HL-60/S4 treated with phorbol 12-myristate 13-acetate at 8.2 ng/mL for 4 days and 3 days (cell line): Measurements from ENCODE around the gene XRRA1.
"Not testable (repeated sequence)": the region's sequence is repeated elsewhere in the genome, so short reads cannot be mapped to it uniquely, and the experiment has no call there.

Experiments used
- in situ Hi-C: fragments of 300-500 bp; cut with MboI; formaldehyde crosslinking; loops from 2 replicates; pipeline ENCODE4 v1.15.0; 2022; ENCODE audit warnings: low sequenced_read_pairs

The XRRA1 gene

DNA sequence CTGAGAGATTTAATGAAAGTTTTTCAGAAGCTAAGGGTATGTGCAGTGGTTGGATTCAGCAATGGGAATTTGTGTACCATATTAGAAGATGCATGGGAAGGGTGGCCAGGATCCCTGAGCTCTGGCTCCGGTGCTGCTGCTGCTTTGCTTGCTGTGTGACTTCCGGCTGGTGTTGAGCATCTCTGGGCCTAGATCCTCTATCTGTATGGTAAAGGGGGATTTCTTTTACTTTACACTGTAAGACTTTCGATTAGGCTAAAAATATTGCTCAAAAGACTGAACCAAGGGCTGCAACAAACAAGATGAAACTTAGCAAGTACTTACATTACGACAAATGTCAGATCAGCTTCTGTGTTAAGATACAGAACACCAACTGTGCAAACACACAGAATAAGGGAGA lies 39.1 kb downstream of the XRRA1 start:
- in situ Hi-C loops = no loop called here

GRCh38 chr11:74909385-74909784 lies 39.5 kb downstream of the XRRA1 start:
- in situ Hi-C loops = no loop called here

- in situ Hi-C loops = no loop called here
These were observed 43.6 kb downstream of the XRRA1 start for GRCh38 chr11:74905326-74905725.

GRCh38 chr11:74902342-74902741 lies 46.5 kb downstream of the XRRA1 start:
- in situ Hi-C loops = no loop called here

DNA sequence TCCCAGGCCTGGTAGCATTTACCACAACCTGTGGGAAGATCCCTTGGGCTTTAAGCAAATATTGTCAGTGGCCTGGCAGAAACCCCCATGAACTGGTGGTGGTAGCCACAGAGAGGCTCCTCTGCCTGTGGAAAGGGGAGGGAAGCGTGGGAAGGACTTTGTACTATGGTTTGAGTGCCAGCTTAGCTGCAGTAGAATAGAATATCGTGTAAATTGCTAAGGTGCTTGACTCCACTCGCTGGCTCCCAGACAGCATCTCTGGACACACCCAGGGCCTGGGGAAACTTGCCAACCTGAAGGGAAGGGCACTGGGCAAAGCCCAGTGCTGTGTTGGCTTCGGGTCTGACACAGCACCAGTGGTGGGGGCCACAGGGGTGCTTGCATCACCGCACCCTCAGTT lies 52.6 kb downstream of the XRRA1 start:
- in situ Hi-C loops = no loop called here

- in situ Hi-C loops = no loop called here
These were observed 53.4 kb downstream of the XRRA1 start for GRCh38 chr11:74895340-74896116.

GRCh38 chr11:74893015-74893414 lies 55.9 kb downstream of the XRRA1 start:
- in situ Hi-C loops = not testable (repeated sequence)

GRCh38 chr11:74877132-74877531 lies 71.8 kb downstream of the XRRA1 start:
- in situ Hi-C loops = no loop called here

DNA sequence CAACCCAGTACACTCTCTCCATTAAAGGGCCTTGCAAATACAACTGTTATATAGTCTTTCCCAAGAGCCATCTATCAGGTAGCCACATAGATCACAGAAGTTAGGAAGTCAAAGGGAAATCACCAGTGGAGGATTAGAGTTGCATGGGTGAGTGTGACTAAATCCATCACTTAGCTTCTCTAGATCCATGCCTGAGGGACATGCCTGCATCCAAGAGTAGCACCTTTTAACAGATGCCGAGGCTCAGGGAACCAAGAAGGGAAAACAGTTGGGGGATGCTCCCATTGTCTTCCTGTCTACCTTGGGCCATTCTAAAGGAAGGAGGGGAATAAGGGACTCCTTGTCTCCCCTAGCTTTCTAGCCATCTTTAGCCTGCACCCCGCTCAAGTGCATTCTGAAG lies 77.9 kb downstream of the XRRA1 start:
- in situ Hi-C loops = no loop called here

- in situ Hi-C loops = no loop called here
These were observed 78.4 kb downstream of the XRRA1 start for GRCh38 chr11:74870485-74870884.

- in situ Hi-C loops = no loop called here
These were observed 82.3 kb downstream of the XRRA1 start for GRCh38 chr11:74866557-74866956.

DNA sequence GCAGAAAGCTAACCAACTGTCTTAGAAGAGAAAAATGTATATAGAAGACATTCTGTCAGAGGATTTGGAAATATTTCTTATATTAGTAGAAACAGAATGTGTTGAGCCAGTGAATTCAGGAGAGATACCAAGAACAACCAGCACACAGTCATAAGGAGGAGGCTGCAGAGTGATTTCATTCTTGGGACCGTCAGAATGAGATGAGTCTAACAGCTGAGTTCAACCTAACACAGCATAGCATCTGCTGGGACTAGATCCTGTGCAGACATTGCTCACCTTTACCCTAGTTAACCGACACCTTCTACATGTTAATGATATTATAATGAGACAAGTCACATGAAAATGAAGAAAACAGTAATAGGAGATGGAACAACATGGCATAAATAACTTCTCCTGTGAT lies 85.5 kb downstream of the XRRA1 start:
- in situ Hi-C loops = no loop called here

- in situ Hi-C loops = no loop called here
These were observed 88.1 kb downstream of the XRRA1 start for GRCh38 chr11:74860743-74861142.

GRCh38 chr11:74853223-74853622 lies 95.7 kb downstream of the XRRA1 start:
- in situ Hi-C loops = no loop called here

GRCh38 chr11:74849525-74850391 lies 99.1 kb downstream of the XRRA1 start:
- in situ Hi-C loops = no loop called here

- in situ Hi-C loops = no loop called here
These were observed 101.0 kb downstream of the XRRA1 start for GRCh38 chr11:74847895-74848294.

DNA sequence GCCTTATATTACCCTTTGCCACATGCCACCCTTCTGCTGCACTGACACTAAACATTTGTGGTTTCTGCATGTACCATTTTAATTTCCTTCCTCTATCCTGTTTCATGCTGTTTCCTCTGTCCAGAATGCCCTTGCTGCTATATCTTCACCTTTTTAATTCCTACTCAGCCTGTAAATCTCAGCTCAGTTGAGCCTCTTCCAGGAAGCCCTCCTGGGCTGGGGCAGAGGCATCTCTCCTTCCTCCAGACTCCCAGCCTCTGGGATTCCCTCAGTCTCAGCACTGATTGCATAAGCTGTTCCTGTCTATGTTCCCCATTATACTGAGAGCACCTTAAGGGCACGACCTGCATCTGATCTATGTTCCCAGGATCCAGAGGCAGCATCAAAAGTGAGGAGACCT lies 101.5 kb downstream of the XRRA1 start:
- in situ Hi-C loops = no loop called here

GRCh38 chr11:74846770-74847169 lies 102.1 kb downstream of the XRRA1 start:
- in situ Hi-C loops = no loop called here

- in situ Hi-C loops = no loop called here
These were observed 102.8 kb downstream of the XRRA1 start for GRCh38 chr11:74845978-74846517.

DNA sequence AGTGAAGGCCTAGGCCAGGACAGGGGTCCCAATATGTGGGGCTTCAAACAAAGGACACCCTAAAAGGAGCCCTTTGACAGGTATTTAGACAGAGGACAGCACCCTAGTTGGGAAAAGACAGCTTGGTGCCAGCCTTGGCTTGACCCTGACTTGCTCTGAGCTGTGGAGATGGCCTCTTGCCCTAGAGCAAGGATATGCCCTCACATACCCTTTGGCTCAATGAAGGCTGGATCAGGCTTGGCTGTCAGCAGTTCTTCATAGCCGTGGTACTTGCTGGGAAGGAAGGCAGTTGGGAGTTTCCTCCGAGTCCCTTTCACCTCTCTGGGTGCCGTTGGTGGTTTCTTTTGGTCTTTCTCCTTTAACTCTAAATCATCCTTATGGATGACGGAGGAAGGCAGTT lies 104.0 kb downstream of the XRRA1 start:
- in situ Hi-C loops = no loop called here

DNA sequence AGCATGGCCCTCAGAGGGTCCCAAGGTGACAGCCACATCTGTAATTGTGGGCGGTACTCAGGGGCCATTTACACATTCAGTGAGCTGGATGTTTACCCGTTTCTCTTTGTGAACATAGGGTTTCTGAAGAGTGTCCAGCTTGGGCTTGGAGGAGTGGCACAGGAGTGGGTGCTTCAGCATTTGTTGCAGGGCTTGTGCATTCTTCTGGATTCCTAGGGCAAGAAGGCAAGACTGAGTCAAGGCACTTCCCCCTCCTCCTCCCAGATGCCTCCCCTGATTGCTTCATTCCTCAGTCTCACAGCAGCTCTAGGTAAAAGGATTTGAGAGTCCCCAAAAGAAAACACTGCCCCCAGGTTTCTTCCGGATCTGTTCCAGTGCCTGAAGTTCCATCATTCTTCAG lies 104.8 kb downstream of the XRRA1 start:
- in situ Hi-C loops = no loop called here

DNA sequence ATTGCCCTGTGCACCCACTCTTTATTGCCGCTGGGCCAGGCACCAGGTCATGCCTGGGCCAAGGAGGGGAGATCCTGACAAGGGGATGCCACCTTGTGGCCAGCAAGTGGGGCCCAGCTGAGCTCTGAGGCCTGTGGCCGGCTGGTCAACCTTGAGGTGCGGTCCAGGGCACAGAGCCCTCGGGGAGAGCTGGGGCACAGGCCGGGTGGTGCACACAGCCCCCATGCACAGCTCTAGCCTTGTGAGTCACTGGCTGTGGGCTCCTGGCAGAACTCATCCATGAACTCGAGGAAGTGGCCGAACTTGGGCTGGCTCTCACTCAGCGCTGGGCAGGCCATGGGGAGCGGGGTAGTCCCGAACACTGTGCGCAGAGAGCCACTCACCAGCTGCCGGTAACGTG lies 105.9 kb downstream of the XRRA1 start:
- in situ Hi-C loops = no loop called here
